HUES64 (cell line): Measurements from ENCODE around the gene DOCK6.
"Not testable (repeated sequence)": the region's sequence is repeated elsewhere in the genome, so short reads cannot be mapped to it uniquely, and the experiment has no call there.

Experiments
- H3K27ac ChIP-seq: 2 replicates; pipeline ENCODE4 v1.7.0; 2013; ENCODE audit warnings: low read depth, low read length, inconsistent platforms
- H3K27me3 ChIP-seq: 2 replicates; pipeline ENCODE4 v1.6.1; 2013; ENCODE audit warnings: mild to moderate bottlenecking, low read length; ENCODE audit not compliant: insufficient read depth
- H3K36me3 ChIP-seq: 2 replicates; pipeline ENCODE4 v1.6.1; 2013; ENCODE audit warnings: mild to moderate bottlenecking, low read length; ENCODE audit not compliant: insufficient read depth
- H3K4me1 ChIP-seq: 2 replicates; pipeline ENCODE4 v1.6.1; 2013; ENCODE audit warnings: mild to moderate bottlenecking, low read length, moderate library complexity; ENCODE audit not compliant: insufficient read depth
- H3K4me3 ChIP-seq: 2 replicates; pipeline ENCODE4 v1.5.1; 2013; ENCODE audit warnings: mild to moderate bottlenecking, low read length, moderate library complexity
- H3K9ac ChIP-seq: 2 replicates; pipeline ENCODE4 v1.6.1; 2013; ENCODE audit warnings: mild to moderate bottlenecking, low read depth, low read length
- H3K9me3 ChIP-seq: 2 replicates; pipeline ENCODE4 v1.6.1; 2013; ENCODE audit warnings: low read depth, low read length; ENCODE audit not compliant: insufficient read depth
- WGBS: fragments of 150-250, 120-280 bp; methylation state at CpG from one replicate; pipeline ENCODE4 v1.1.7; 2013; ENCODE audit warnings: missing lambda C conversion rate; 5-methylcytosine and 5-hydroxymethylcytosine counted together

Gene DOCK6

GRCh38 chr19:11194656-11195558 lies 67.4 kb downstream of the DOCK6 start:
- H3K4me1 ChIP-seq, result no peaks in the 10 kb centered on the region
- H3K4me3 ChIP-seq, result no peak overlapping the region
- no peak overlapping the region for H3K9ac ChIP-seq
- no peaks in the 10 kb centered on the region for H3K9me3 ChIP-seq
- no peak overlapping the region for H3K27ac ChIP-seq
- H3K27me3 ChIP-seq, result no peaks in the 10 kb centered on the region
- H3K36me3 ChIP-seq, result peaks cover 49% of the 10 kb centered on the region
- 81% methylated on average over 18 of the region's 20 CpGs for WGBS

- WGBS, result 93% methylated on average over 8 of the region's 8 CpGs
Measured at GRCh38 chr19:11194173-11194572, 68.2 kb downstream of the DOCK6 start.

GRCh38 chr19:11192957-11193939 lies 69.1 kb downstream of the DOCK6 start:
- H3K27me3 ChIP-seq, result no peaks in the 10 kb centered on the region
- WGBS, result 94% methylated on average over 68 of the region's 68 CpGs
- no peaks in the 10 kb centered on the region for H3K4me1 ChIP-seq
- H3K9me3 ChIP-seq, result no peaks in the 10 kb centered on the region
- H3K9ac ChIP-seq, result no peak overlapping the region
- H3K4me3 ChIP-seq, result no peak overlapping the region
- H3K36me3 ChIP-seq, result peaks cover 42% of the 10 kb centered on the region
- H3K27ac ChIP-seq, result no peak overlapping the region

More at GRCh38 chr19:11194173-11194572, 68.2 kb downstream of the DOCK6 start:
- no peaks in the 10 kb centered on the region for H3K27me3 ChIP-seq
- H3K9me3 ChIP-seq, result no peaks in the 10 kb centered on the region
- H3K36me3 ChIP-seq, result peaks cover 44% of the 10 kb centered on the region
- H3K4me1 ChIP-seq, result no peaks in the 10 kb centered on the region
- H3K9ac ChIP-seq, result no peak overlapping the region
- no peak overlapping the region for H3K27ac ChIP-seq
- H3K4me3 ChIP-seq, result no peak overlapping the region

- H3K27me3 ChIP-seq, result no peaks in the 10 kb centered on the region
- H3K36me3 ChIP-seq, result peaks cover 51% of the 10 kb centered on the region
- H3K4me3 ChIP-seq, result no peak overlapping the region
- 66% methylated on average over 5 of the region's 5 CpGs for WGBS
- no peak overlapping the region for H3K9ac ChIP-seq
- H3K4me1 ChIP-seq, result no peaks in the 10 kb centered on the region
- H3K27ac ChIP-seq, result no peak overlapping the region
- H3K9me3 ChIP-seq, result no peaks in the 10 kb centered on the region
Measured at GRCh38 chr19:11191934-11192333, 70.4 kb downstream of the DOCK6 start.

- Histone ChIP-seq H3K9me3 (no peaks in the 10 kb centered on the region), H3K27me3 (no peaks in the 10 kb centered on the region), H3K27ac (no peak overlapping the region), H3K4me3 (no peak overlapping the region), H3K36me3 (peaks cover 51% of the 10 kb centered on the region), H3K9ac (no peak overlapping the region), H3K4me1 (no peaks in the 10 kb centered on the region)
- 88% methylated on average over 8 of the region's 8 CpGs for WGBS
Measured at GRCh38 chr19:11191273-11191755, 71.0 kb downstream of the DOCK6 start.

- peaks cover 53% of the 10 kb centered on the region for H3K36me3 ChIP-seq
Measured at GRCh38 chr19:11190501-11190900, 71.8 kb downstream of the DOCK6 start.

GRCh38 chr19:11187441-11187840 lies 74.9 kb downstream of the DOCK6 start:
- 98% methylated on average over 9 of the region's 9 CpGs for WGBS
- Histone ChIP-seq H3K9ac (no peak overlapping the region), H3K27me3 (no peaks in the 10 kb centered on the region), H3K4me1 (no peaks in the 10 kb centered on the region), H3K36me3 (peaks cover 35% of the 10 kb centered on the region; the same call in 1 of the 2 replicates), H3K27ac (no peak overlapping the region), H3K9me3 (no peaks in the 10 kb centered on the region), H3K4me3 (no peak overlapping the region)

More at GRCh38 chr19:11190501-11190900, 71.8 kb downstream of the DOCK6 start:
- Histone ChIP-seq H3K27ac (no peak overlapping the region), H3K9me3 (no peaks in the 10 kb centered on the region), H3K27me3 (no peaks in the 10 kb centered on the region), H3K4me3 (no peak overlapping the region), H3K4me1 (no peaks in the 10 kb centered on the region), H3K9ac (no peak overlapping the region)
- WGBS, result 97% methylated on average over 8 of the region's 8 CpGs

- no peaks in the 10 kb centered on the region for H3K9me3 ChIP-seq
- H3K4me1 ChIP-seq, result no peaks in the 10 kb centered on the region
- H3K4me3 ChIP-seq, result no peak overlapping the region
- WGBS, result 90% methylated on average over 1 of the region's 1 CpG
- H3K27me3 ChIP-seq, result no peaks in the 10 kb centered on the region
- H3K9ac ChIP-seq, result no peak overlapping the region
- H3K27ac ChIP-seq, result no peak overlapping the region
- H3K36me3 ChIP-seq, result peaks cover 15% of the 10 kb centered on the region; the same call in 1 of the 2 replicates
Measured at GRCh38 chr19:11182994-11183393, 79.3 kb downstream of the DOCK6 start.

GRCh38 chr19:11181488-11181887 lies 80.8 kb downstream of the DOCK6 start:
- 94% methylated on average over 4 of the region's 4 CpGs for WGBS
- H3K27me3 ChIP-seq, result no peaks in the 10 kb centered on the region
- H3K27ac ChIP-seq, result no peak overlapping the region
- H3K36me3 ChIP-seq, result peaks cover 14% of the 10 kb centered on the region
- H3K4me1 ChIP-seq, result no peaks in the 10 kb centered on the region
- H3K9me3 ChIP-seq, result no peaks in the 10 kb centered on the region
- H3K9ac ChIP-seq, result no peak overlapping the region
- H3K4me3 ChIP-seq, result no peak overlapping the region

GRCh38 chr19:11180975-11181374 lies 81.3 kb downstream of the DOCK6 start:
- H3K4me1 ChIP-seq, H3K9me3 ChIP-seq, H3K9ac ChIP-seq, H3K27ac ChIP-seq, H3K4me3 ChIP-seq, H3K27me3 ChIP-seq: not testable (repeated sequence)
- WGBS, result 83% methylated on average over 7 of the region's 8 CpGs
- H3K36me3 ChIP-seq, result peaks cover 20% of the 10 kb centered on the region

- no peaks in the 10 kb centered on the region for H3K9me3 ChIP-seq
- no peaks in the 10 kb centered on the region for H3K4me1 ChIP-seq
- WGBS, result 93% methylated on average over 8 of the region's 8 CpGs
- H3K36me3 ChIP-seq, result peaks cover 21% of the 10 kb centered on the region
- H3K4me3 ChIP-seq, result no peak overlapping the region
- H3K27me3 ChIP-seq, result no peaks in the 10 kb centered on the region
- H3K27ac ChIP-seq, result no peak overlapping the region
- H3K9ac ChIP-seq, result no peak overlapping the region
Measured at GRCh38 chr19:11180346-11180745, 82.0 kb downstream of the DOCK6 start.
